Astrocyte of the spinal cord (primary cell): ENCODE data around the gene DNAH10.

Experiments
- DNase-seq: peaks from one replicate; pipeline ENCODE4 v3.0.0; 2011; ENCODE audit warnings: low read depth, low spot score
- H3K4me3 ChIP-seq: 2 replicates; pipeline ENCODE4 v1.5.1; 2011; ENCODE audit warnings: low read depth, mild to moderate bottlenecking, low read length, moderate library complexity
- in situ Hi-C: cut with HindIII; loops from 2 replicates; pipeline ENCODE4 v1.10.0; 2017; ENCODE audit warnings: low sequenced_read_pairs
- TF ChIP-seq, protein P1 (sequence below): IDR thresholded peaks from 2 replicates; pipeline ENCODE4 v1.5.1; 2012; ENCODE audit warnings: low read depth, mild to moderate bottlenecking, low read length, inconsistent platforms

DNAH10 gene

DNA sequence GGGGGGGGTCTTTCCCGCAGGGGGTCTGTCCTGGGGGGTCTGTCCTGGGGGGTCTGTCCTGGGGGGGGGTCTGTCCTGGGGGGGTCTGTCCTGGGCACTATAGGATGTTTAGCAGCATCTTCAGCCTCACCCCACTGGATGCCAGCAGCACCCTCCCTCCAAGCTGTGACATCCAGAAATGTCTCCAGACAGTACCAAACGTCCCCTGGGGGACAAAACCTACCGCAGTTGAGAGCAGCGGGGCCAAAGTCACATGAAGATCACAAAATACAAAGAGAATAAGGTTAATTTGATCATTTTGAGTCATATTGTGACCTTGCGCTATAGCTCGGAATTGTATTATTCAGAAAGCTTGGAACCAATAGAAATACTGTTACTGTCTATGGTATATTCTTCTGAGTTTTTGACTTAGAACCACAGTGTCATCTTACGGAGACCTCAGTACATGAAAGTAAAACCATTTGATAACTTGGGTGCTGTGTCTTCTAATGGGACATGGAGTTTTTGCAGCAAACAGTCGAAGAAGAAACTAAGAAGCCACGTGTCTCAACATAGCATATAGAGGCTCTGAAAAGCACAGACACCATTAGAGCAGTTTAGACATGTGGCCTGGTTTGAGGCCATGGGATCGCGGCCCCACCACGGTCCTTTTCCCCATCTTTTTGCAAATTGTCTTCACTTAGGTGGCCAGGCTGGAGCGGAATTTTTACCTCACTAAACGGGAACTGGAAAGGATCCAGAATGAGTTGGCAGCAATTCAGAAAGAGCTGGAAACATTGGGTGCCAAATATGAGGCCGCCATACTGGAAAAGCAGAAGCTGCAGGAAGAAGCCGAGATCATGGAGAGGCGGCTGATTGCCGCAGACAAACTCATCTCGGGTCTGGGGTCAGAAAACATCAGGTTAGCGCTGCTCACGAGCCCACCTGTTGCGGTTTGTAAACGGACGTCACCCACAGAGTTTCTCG, 150.6 kb downstream of the DNAH10 start:
- H3K4me3 ChIP-seq = no peak overlapping the region
- DNase-seq = no peak
- in situ Hi-C loops = no loop called here
- TF ChIP-seq, protein P1, sequence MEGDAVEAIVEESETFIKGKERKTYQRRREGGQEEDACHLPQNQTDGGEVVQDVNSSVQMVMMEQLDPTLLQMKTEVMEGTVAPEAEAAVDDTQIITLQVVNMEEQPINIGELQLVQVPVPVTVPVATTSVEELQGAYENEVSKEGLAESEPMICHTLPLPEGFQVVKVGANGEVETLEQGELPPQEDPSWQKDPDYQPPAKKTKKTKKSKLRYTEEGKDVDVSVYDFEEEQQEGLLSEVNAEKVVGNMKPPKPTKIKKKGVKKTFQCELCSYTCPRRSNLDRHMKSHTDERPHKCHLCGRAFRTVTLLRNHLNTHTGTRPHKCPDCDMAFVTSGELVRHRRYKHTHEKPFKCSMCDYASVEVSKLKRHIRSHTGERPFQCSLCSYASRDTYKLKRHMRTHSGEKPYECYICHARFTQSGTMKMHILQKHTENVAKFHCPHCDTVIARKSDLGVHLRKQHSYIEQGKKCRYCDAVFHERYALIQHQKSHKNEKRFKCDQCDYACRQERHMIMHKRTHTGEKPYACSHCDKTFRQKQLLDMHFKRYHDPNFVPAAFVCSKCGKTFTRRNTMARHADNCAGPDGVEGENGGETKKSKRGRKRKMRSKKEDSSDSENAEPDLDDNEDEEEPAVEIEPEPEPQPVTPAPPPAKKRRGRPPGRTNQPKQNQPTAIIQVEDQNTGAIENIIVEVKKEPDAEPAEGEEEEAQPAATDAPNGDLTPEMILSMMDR = no peak

DNA sequence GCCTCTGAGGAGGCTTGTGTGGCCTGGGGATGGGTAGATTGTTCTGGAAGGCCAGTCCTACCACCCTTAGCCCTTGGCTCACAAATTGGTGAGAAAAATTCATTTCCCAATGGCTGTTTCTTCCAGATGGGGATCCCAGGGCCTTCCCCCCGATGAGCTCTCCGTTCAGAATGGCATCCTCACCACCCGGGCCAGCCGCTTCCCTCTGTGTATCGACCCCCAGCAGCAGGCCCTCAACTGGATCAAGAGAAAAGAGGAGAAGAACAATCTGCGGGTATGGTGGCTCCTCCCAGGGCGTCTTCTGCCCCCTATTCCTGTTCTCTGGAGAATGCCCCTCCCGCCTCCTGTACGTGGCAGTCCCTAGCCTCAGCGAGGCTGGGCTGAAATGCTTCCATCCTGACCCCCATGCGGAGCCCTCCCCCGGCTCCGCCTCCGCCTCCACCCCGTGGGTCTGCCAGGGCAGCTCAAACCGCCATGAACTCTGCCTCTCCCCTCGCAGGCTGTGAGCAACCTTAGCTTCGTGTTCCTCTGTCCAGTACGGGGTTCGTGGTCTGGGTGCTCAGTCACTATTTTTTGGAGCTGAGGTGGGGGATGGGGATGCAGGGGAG, 152.7 kb downstream of the DNAH10 start:
- in situ Hi-C loops = no loop called here
- TF ChIP-seq, protein P1 = no peak
- H3K4me3 ChIP-seq = no peak overlapping the region
- DNase-seq = no peak

DNA sequence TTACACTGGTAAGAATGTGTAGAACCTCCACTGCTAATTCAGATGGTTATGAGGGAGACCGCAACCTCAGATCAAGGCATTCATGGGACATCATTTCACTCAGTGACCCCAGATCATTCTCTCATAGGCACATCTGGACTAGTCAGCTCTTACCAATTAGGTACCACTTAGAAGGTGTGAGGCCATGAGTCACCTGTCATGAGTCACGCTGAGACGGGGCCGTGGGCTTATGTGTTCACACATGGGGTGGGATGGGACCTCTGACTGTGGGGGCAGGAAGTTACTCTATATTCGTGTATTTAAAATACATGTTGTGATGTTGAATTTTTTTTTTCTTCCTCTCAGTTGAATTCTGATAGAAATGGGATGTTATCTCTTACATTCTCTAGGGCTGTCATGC, 154.6 kb downstream of the DNAH10 start:
- DNase-seq = no peak
- in situ Hi-C loops = no loop called here

DNA sequence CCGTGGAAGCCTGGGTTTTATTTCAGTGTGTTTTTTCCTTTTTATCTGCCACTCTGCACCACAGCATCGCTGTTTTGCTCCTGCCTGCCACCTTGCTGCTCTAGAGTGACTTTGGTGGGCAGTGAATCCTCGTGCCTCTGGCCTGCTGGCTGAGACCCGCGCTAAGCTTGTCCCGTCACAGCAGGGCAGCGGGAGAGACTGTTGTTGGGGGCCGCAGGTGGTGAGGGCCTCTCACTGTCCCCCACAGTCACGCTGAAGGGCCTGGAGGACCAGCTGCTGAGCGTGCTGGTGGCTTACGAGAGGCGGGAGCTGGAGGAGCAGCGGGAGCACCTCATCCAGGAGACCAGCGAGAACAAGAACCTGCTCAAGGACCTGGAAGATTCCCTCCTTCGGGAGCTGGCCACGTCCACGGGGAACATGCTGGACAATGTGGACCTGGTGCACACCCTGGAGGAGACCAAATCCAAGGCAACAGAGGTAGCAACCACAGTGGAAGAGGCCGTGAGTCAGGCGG, 155.3 kb downstream of the DNAH10 start:
- H3K4me3 ChIP-seq = no peak overlapping the region
- TF ChIP-seq, protein P1 = no peak

More for the DNA sequence above, 154.6 kb downstream of the DNAH10 start:
- no peak overlapping the region for H3K4me3 ChIP-seq
- TF ChIP-seq, protein P1 = no peak

DNA sequence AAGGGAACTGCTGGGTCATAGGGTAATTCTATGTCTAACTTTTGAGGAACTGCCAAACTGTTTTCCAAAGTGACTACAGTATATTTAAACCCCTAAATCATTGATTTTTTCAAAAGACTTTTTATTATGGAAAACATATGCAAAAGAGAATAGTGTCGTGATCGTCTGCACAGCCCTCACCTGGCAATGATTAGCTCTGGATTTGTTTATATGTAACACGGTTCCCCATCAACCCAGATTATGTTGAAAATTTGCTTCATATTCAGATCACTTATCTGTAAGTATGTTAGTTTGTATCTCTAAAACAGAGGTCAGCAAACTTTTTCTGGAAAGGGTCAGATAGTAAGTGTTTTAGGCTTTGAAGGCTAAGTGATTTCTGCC, 157.9 kb downstream of the DNAH10 start:
- TF ChIP-seq, protein P1 = no peak
- in situ Hi-C loops = no loop called here
- no peak for DNase-seq
- H3K4me3 ChIP-seq = no peak overlapping the region

More for the DNA sequence above, 155.3 kb downstream of the DNAH10 start:
- no peak for DNase-seq
- in situ Hi-C loops = no loop called here

DNA sequence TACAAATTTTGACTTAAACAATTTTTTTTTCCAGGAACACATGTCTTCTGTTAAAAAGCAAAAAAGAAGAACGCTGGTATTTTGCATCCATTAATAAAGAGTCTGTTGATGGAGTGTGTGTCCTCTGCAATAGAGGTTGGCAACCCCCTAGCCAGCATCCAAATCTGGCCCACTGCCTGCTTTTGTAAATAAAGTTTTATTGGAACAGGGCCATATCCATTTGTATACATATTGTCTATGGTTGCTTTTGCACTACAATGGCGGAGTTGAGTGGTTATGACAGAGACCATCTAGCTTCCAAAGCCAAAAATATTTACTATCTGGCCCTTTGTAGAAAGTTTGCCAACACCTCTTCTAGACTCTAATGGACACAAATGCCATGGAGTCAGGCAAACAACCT, 160.9 kb downstream of the DNAH10 start:
- no peak overlapping the region for H3K4me3 ChIP-seq
- DNase-seq = no peak
- TF ChIP-seq, protein P1 = no peak
- in situ Hi-C loops = no loop called here
